Measurements from ENCODE around the gene G6PC1. TPM values are rescaled to one million over a fixed set of nuclear protein-coding genes. Genes with fewer than 3 reads are reported as not detected.
A peak's percentile ranks its signal among the peaks of the same experiment; 100 is the strongest.

G6PC1 gene
- total and polyA plus RNA-seq, 2 of the 13 experiments (the other 11 are each of a cell fraction or from before 2014, with no cell fraction given), result 1.7 to 37.9 TPM

DNA sequence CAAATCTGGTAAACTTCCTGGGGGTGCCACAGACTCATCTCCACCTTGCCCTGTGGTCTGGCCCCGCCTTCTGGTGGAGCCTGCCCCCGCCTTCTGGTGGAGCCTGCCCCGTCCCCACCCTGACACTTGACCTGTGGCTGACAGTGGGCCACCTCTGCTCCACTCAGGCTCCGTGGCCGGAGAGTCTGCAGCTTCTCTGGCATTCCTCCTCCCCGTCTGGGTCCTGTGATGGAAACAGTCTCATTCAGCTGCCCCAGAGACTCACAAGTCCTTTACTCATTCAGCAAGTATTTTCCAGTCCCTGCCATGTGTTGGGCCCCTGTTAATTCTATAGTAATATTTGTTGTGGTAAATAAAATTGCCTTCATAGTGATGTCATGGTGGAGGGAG lies 21.0 kb upstream of the G6PC1 start:
- FAIRE-seq (no peak), ATAC-seq (peak; percentile 16), DNase-seq (ENCODE audit: low spot score) (no peak)
- TF ChIP-seq, protein P1, sequence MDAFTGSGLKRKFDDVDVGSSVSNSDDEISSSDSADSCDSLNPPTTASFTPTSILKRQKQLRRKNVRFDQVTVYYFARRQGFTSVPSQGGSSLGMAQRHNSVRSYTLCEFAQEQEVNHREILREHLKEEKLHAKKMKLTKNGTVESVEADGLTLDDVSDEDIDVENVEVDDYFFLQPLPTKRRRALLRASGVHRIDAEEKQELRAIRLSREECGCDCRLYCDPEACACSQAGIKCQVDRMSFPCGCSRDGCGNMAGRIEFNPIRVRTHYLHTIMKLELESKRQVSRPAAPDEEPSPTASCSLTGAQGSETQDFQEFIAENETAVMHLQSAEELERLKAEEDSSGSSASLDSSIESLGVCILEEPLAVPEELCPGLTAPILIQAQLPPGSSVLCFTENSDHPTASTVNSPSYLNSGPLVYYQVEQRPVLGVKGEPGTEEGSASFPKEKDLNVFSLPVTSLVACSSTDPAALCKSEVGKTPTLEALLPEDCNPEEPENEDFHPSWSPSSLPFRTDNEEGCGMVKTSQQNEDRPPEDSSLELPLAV (CRISPR knock-in tag; conservative IDR thresholded peaks at IDR 0.05; ENCODE audit: low read depth), result no peak
- 0 out of 2 replicates have a peak, but pooled peaks have one; percentile 10 for TF ChIP-seq SALL1 (CRISPR knock-in tag; IDR thresholded peaks at IDR 0.05)
- peak; percentile 37; the same call in 1 of the 2 replicates for TF ChIP-seq KDM5B (CRISPR knock-in tag; IDR thresholded peaks at IDR 0.05; ENCODE audit: borderline replicate concordance)
- TF ChIP-seq, protein P2, sequence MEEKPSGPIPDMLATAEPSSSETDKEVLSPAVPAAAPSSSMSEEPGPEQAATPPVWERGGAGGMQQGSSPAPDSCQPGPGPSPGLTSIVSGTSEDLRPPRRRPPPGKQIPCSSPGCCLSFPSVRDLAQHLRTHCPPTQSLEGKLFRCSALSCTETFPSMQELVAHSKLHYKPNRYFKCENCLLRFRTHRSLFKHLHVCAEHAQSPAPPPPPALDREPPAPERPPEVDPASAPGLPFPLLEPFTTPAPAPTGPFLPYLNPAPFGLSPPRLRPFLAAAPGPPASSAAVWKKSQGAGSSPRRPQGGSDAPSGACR (CRISPR knock-in tag; IDR thresholded peaks at IDR 0.05), result 0 out of 2 replicates have a peak, but pooled peaks have one; percentile 35
- TF ChIP-seq RARA (CRISPR knock-in tag; IDR thresholded peaks at IDR 0.05), result peak; percentile 47; the same call in 1 of the 2 replicates
- CTCF ChIA-PET (ENCODE audit: low intra/inter-chr PET ratio, low total read pairs), result interaction anchor here (1.9 kb wide), 1 partner anchor 50 kb away, joined by 6 read pairs; no protein-coding TSS in a partner anchor
- WGBS (ENCODE audit: low lambda C conversion rate), result 39% methylated on average over 4 of the region's 6 CpGs
- POLR2A ChIA-PET, result interaction anchor here (1.0 to 2.9 kb wide), 2 partner anchors 13 to 49 kb away, joined by 3 to 18 read pairs; no protein-coding TSS in a partner anchor
- intact Hi-C loops (cut with micrococcal nuclease; ENCODE audit: unreplicated experiment), result no loop called here
- in situ Hi-C loops (cut with HindIII; ENCODE audit: extremely low pct_ligation_motif_present, low pct_unique_long_range_greater_than_20kb), result no loop called here
- no peaks in the 10 kb centered on the region for H3K79me2 ChIP-seq (ENCODE audit: insufficient read depth, low read length)
- H3K27me3 ChIP-seq (ENCODE audit: control insufficient read depth in 1 of 2, insufficient read depth in 2 of 2, low read length in 2 of 2), result no peaks in the 10 kb centered on the region
- H3K27ac ChIP-seq (ENCODE audit: extremely low read length, insufficient read depth, low read length), result no peak overlapping the region
- H4K20me1 ChIP-seq (ENCODE audit: insufficient read depth, low read length), result no peaks in the 10 kb centered on the region
- H2AFZ ChIP-seq (ENCODE audit: low read length), result no peak overlapping the region
- H3K4me1 ChIP-seq (ENCODE audit: insufficient read depth, low read length), result peaks cover 76% of the 10 kb centered on the region
- no TSS peak for BruUV-seq (replicated peaks)
- 0 out of 2 replicates have a peak overlapping the region, but pooled peaks have one; percentile 2 for H3K4me2 ChIP-seq (ENCODE audit: low read depth, low read length)
- no peaks in the 10 kb centered on the region for H3K36me3 ChIP-seq (replicated peaks in 1 of 2; ENCODE audit: control insufficient read depth in 1 of 2, insufficient read depth in 2 of 2, low read length in 2 of 2)
- H3K4me3 ChIP-seq (replicated peaks in 1 of 3; ENCODE audit: insufficient read depth in 1 of 3, low read depth in 2 of 3, low read length in 3 of 3), result no peak overlapping the region
- H3K9me3 ChIP-seq (ENCODE audit: low read length), result no peaks in the 10 kb centered on the region
- no peak overlapping the region for H3K9ac ChIP-seq (ENCODE audit: insufficient read depth, low read depth, low read length)

Data from HepG2 (cell line).